ENCODE data around the gene BMPER.

Gene BMPER

DNA sequence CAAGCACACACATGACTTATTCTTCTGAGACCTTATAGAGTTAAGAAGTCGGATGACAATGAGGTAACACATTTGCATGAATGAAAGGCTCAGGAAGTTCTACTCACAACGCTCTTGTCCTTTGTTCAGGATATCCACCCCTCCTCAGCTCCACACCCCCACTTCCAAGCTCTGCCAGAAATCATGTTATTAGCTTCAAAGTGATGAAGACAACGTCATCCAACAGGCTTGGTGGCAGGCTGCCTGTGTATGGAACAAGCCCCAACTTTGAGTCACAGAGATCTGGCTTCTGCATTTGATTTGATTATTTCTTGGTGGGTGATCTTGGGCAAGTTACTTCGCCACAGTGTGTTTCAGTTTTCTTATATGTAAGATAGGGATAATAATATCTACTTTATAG, 12.4 kb upstream of the BMPER start:
- DNase-seq = no peak

DNA sequence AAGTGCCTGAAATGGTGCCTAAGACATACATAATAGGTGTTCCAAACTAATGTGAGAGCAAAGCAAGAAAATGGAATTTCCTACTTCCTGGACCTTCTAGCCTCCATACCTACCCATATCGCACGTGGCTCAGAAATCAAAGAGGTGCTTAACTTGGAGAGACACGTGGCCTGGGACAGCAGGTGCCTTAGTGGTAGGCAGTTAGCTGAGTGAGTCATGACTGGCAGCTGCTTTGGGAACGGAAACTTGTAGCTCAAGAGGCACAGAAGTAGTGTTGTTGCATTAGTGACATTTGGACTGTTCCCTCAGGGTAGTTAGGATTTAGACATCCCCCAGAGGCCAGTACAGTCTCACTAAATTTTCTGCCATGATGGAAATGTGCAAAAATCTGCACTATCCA, 12.0 kb upstream of the BMPER start:
- no peak for DNase-seq

DNA sequence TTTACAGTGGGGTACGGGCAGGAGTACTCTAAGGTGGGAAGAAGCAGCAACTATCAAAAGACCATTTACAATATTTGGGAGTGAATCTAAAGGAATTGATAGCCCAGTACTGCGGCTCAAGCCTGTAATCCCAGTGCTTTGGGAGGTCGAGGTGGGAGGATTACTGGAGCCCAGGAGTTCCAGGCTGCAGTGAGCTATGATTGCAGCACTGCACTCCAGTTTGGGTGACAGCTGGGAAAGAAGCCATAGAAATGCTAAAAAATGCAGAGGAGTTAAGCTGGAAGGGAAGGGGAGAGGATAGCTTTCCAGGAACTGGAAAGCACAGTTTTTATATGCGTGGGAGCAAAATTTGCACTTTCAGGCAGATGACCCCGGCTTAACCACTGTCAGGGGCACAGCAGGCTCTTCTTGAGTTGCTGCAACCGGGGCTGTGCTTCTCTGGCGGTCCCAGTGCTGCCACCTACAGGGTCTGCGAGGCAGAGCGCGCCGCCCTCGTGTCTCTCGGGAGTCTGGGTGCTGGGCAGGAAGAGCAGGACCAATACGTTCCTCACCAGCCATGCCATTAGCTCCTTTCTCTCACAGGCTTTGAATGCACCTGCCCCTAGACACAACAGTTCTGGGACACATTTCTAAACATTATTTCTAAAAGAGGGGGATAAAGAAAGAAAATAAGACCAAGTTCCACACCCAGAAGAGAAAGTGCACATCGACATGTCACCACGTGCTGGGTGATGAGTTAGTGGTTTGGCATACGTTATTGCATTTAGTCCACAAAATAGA, 10.1 kb upstream of the BMPER start:
- peak; percentile 88 to 90 for DNase-seq

DNA sequence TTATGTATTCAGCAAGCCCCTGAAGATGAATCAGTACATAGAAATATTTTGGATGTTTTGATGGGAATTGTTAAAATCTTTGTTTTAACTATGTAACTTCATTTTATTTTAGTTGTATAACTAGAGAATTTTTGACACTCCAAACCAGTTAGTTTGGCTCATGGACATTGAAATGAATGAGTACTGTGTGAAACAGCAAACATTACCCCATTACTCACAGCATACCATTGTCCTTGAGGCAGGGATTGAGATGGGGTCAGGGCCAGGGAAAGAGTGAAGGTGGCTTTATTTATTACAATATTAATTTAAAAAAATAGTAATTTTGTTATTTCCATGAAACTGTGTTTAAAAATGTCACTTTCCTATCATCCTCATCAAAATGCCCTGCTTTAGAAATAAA, 4.8 kb upstream of the BMPER start:
- DNase-seq = no peak

DNA sequence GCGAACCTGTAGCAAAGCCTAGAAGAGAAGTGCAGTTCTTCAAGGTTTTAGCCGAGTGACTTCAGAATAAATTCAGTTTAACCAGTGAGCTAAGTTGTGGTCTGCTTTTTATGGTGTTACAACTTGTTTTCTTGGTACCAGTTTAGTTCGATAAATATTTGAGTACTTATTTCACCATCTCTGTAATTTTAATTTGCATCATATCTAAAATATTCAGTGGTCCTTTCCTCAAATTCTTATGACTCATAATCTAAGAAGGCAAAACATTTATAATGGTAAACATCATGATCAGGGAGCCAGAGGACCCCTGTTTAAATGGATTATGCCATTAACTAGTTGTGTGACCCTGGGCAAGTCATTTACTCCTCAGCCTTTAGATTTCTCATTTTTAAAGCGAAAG, 4.1 kb upstream of the BMPER start:
- DNase-seq = no peak

DNA sequence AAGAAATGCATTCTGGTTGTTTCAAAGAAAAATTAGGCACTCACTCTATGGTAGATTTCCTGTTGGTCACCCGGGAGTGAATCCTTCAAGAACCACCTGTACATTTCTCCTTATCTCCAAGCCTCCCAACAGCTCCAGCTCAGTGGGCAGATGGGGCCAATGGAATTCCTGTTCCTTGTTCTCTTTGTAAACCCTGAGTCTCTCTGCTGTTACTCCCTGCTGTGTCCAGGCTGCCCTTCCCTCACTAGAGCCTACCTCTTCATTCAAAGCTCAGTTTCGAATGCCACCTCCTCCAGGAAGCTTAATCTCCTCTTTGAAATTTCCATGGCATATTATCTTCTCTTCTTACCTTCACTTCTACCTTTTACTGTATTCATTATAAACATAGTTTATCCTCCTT, 3.5 kb upstream of the BMPER start:
- no peak for DNase-seq

DNA sequence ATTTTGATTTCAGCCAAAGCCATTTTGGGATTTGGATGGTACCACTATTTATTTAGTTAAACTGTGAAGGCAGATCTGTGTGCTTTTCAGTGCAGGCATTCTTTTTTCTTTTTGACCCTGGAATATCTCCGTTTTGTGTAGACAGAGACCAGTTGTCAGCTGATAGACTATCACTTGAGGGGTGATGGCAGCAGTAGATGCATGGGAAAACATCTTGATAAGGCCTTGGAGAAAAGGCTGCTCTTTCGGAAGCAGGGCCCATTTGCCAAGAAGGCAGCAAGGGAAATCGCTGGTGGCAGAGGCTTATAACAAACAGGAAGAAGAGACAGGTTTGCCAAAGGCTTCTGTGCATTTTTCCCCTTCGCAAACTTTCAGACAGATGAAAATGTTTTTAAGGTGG, 2.6 kb upstream of the BMPER start:
- no peak for DNase-seq

DNA sequence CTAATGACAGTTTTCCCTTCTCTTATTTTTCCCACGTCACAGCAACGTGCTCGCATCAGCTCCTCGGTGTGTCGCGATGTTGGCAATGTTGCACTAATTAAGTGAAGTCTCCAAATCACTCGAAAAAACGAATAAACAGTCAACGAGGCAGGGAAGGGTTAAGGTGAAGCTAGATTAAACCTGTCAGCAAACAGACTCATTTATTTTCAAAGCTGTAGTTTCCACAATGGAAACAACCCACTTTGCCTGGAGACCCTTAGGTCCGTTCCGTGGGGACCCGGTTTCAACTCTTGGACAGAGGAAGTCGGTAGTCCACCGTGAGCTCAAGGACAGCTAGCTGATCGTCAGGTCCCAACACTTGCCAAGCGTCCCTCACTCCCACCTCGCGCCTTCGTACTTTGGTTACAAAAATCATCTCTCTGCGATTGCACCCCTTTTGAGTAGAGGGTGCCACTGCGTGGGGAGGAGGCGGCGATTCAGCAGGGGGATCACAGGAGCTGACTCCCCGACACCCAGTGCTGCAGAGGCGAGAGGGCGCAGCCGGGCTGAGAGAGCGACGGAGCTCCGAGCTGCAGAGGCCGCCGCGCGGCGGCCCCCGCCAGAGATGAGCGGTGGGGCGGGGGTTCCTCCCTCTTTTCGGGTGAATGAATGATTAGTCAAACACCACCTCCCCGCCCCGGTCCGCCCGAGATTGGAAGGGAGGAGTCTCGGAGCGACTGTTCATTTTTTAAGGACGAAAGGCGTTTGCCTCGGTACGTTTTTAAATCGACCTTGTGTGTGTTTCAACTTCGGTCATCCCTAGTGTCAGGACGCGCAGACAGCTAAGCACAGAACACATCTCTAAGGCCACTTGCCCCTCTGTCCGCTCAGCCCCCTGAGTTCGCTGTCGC, 1.3 kb upstream of the BMPER start:
- DNase-seq = no peak

DNA sequence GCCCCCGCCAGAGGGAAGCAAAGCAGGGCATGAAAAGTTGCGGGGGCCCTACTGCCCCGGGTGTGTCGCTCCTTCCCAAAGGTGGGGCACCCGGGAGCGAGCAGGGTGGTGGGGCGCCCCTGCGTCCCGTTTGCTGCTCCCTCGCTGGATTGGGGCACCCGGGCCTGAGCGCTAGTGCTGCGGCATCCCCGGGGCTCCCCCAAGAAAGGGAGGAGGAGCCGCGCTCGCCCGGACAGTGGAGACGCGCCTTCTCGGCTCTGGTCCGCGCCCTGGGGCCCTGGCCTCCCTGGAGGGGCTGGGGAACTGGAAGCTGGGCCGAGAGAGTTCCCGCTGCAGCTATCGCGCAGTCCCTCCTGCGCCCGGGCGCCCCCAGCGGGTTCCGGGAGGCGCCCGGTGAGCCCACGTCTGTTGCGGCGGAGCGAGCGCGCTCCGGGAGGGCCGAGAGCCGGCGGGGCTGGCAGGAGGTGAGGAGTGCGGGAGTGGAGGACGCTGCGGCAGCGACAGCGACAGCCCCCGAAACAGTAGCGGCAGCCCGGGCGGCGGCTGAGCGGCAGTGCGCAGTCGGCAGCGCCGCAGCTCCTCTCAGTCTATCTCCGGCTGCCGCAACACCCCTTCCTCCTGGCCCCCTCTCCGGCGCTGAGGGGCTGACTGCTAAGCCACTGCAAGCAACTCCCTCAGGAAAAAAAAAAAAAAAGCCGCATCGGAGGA, 504 bp upstream of the BMPER start:
- peak in 1 of 2 experiments; percentile 22 for DNase-seq

DNA sequence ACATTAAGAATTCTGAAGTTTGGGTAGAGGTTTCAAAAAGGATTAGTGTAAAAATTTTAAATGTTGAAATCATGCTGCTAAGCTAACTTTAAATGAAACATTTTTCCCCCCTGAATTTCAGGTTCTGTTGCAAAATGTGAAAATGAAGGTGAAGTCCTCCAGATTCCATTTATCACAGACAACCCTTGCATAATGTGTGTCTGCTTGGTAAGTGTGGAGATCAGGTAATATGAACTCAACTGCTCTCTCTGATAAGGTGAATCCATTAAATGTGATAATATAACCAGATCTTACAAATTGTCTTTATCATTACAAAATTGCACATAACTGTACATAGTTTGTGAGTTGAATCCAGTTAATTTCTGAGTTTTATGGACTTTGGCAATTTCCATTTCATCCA, 1.4 kb downstream of the BMPER start:
- DNase-seq = no peak

DNA sequence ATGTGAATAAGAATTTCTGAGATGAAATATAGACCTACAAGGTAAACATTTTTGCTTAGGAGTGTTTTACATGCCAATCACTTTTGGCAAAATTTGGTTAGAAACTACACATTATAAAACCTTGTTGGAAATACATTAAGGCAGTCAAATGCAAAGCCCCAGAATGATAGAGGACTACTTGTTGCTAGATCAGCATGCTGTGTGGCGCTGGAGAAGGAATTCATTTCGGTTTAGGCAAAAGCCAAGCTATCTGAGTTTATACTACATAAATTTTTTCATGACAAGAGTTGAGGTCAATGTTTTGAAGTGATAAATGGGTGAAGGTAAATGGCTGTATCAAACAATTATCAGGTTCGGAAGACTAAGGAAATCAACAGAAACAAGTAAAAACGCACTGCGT, 2.3 kb downstream of the BMPER start:
- DNase-seq = no peak

DNA sequence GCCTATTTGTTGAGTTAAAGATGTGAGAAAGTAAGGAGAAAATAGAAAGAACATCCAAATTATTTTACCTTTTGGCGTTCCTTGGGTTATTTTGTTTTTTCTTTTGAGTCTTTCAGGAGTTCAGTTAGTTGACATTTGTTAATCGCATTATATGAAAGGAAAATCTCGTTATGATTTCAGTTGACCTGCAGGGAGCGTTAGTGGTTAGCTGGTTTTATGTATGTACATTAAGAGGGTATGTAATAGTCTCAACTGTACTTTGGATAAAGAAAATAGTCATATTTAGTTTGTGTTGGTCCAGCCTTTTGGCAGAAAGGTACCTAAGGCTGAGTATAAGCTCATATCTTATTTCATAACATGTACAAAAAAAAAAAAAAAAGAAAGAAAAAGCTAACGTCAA, 4.0 kb downstream of the BMPER start:
- no peak for DNase-seq

DNA sequence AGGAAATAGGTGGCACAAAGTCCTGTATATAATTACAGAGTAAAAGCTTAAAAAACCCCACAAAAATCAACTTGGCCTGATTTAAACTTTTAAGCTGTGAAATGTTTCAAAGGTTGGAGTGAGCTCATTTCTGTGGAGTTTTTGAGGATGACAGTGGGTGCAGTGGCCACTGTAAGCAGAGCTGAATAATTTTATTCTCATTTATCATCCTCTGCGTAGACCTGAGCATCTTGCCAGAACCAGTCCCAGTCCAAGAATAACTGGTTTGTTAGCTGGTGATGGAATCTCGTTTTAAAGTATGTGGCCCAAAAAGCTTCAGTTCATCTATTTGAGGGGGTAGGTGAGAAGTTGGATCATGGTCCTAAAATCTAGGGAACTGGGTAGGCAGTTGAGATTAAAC, 4.4 kb downstream of the BMPER start:
- no peak for DNase-seq

DNA sequence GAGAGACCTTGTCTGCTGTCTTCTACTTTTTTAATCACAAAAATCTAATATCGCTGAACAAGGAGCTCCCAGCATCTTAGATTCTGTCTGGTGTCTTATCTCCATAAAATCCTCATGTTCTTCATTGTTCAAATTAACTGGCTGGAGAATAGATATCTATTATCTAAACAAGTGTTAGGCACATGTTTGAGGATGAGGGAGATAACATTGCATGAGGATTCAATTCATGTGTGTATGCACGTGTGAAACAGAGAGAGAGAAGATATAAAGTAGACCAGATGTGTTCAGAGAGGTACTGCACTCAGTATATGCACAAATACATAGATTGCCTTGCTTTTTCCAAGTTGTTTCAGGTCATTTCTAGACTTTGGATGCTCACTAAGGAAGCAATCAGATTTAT, 5.4 kb downstream of the BMPER start:
- no peak for DNase-seq

DNA sequence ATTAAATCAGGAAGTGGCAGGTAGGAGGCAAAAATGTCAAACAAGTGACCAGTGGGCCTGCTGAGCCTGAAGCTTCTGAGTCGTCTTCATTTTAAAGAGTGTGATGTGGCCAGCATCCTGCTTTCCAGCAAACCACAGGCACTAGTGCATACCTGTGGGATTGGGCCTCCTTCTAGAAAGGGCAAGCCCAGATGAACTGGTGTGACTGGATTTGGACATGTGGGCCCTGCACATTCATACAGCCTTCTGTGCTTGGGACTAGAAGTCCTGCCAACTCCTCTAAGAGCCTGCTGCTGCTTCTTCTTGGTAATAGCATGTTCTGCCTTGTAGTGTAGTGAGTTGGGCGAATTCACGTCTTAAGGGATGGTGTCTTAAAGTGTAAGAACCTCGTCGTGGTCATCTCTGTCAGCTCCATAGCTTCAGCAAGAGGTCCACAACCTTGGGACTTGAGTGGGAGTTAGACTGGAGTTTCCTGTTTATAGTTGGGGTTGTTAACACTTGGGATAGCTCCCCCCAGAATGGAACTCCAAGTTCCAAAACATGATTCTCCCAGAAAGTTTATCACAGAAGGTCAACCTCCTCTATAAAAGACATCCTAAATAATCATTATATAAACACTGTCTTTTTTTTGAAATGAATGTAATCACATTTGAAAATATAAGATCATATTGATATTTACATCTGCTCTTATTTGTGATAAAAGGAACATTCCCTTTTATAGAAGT, 11.2 kb downstream of the BMPER start:
- no peak for DNase-seq

DNA sequence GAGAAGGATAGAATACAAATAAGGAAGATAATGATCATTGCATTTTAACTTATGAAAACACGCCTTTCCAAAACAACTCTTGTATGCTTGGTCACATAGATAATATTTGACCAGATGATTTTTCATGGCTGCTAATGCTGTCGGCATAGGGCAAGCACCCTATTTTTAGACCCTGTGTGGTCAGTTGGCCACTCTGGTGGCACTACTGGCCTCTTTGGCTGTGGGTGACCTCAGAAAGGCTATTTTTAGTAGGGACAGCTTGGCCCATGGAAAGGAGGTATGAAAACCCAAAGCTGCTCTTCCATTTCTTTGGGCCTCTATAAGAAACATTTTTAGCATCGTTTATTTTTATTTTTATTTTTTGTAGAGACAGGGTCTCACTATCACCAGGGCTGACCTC, 12.3 kb downstream of the BMPER start:
- DNase-seq = no peak

DNA sequence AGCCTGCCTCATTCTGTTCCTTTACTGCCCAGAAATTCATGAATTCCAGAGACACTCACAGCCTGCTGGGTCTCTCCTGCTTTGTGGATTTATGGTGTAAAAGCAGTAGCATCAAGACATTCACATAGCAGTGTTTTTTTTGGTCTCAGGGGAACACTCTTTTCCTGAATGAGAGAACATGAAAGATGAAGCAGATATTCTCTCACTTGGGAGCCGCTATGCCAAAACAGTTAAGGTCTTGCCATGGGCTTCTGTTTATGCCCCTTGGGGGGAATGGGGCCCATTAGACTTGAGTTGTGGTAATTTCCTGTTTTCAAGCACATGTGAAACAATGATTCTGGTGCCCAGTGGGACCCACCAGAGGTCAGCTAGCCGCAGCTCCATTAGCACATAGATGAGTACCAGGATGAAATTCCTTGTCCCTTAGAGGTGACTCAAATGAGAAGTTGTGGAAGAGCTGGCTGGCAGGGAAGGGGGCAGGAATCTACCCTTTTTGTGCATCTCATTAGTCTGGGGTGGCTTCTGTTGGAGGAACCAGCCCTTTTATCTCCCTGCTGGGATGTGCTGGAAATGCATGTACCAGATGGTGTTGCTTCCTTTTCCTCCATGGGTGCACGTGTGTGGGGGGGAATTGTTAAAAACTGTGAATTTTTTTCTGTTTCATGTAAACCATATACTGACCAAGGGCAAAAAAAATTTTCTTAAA, 13.3 kb downstream of the BMPER start:
- no peak for DNase-seq

DNA sequence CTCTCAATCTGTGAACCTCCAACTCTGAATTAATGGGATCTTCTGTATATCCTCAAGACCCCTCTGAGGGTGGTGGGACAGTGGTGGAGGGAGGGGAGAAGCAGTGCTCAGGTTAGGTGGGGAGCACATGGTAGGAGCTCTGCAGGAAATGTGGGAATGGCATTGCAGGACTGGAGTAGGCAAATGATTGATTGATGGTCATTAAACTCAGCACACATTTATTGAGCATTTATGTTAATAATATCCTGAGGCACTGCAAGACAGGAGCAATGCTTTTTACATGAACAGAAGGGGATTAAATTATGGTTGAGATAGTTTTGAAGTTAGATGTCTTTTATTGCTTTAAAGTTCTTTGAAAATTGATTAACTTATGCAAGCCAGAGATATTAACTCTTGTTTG, 14.1 kb downstream of the BMPER start:
- no peak for DNase-seq

DNA sequence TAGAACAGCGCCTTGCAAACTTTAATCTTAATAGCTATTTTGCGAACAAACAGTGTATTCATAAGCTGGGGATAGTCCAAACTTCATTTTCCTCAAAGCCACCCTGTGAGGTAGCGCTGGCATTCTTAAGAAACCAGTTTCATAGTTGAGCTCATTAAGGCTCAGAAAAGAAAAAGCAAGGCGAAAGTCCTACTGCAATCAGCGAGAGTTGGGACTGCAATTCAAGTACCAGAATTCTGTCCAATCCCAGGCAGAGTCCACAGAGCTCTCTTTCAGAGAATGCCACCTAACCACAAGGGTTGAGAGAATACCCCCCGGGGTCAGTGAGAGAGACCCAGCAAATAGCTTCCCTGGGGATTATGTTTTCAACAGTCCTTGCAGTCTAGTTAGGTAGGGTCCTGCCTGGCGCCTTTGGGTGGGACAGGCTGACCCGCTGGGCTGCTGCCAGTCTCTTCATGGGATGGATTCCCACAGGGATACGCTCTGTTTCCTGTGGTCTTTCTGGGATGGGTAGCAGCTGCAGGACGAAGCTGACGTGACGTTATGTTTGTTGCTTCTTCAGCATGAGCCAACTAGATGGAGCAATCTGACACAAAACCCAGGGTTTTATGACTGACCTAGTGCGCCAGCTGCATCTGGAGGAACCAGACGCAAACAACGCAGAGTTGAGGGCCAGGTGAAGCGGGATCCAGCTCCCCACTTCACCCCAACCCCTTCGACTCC, 16.0 kb downstream of the BMPER start:
- DNase-seq = no peak

DNA sequence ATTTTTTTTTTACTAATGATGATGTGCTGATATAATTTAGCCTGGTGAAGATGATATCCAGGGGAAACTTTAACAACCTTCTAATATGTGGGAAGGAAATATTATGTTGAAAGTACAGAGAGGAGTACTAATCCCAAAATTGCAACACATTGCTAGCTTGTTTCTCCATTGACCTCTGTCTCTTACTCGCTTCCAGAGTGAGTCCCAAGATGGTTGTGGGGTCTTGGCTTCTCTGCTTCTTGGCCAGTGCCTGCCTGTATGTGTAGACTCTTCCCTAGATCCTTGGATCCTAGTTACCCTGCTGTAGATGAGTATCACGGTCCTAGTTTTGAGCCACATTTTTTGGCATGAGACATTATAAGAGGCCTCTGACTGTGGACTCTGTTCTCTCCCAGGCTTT, 17.5 kb downstream of the BMPER start:
- no peak for DNase-seq

DNA sequence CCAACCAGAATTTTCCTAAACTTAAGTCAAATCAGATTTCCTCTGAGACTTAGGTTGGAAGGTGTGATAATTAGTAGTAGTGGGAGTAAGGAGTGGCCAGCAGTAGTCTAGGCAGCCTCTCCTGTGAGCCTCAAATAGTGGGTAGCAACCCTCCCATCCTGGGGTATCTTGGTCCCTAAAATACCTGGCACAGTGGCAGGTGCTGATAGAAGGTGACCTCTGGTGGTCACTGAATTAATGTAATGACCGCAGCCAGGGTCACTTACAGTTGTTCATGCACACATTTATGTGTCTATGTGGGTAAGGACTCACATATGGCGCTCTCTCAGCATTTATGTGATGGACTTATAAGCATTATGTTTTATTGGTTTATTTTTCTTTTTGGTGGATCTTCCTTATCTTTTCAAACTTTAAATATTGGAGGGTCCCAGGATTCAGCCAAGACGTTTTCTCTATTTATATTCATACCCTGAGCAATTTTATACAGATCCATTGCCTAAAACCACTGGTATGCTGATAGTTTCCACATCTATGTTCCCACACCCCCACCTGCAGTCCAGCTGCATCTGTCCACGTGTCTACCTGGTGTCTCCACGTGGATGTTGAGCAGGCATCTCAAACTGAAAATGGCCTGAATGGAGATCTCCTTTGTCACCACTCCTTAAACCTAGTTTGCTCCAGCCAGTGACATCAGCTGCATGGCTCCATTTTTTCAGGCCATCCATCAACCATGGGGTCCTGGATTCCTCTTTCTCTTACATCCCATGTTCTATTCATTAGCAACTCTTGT, 18.3 kb downstream of the BMPER start:
- DNase-seq = no peak

Measured in Kasumi-1 (cell line).